T-helper 1 cell treated with Interleukin-12 subunit alpha and Interleukin-12 subunit beta and Interleukin-4 antibody, amounts not matched to agents 30 μg/mL and 1 μg/mL, for 36 hours (primary cell): ENCODE measurements around the gene KIF16B.
"Not testable (repeated sequence)": the region's sequence is repeated elsewhere in the genome, so short reads cannot be mapped to it uniquely, and the experiment has no call there.

Experiments
- H3K27ac Mint-ChIP-seq: one replicate; pipeline ENCODE4 v1.8.0; 2021; ENCODE audit warnings: mild to moderate bottlenecking, mixed read lengths
- H3K27me3 Mint-ChIP-seq: one replicate; pipeline ENCODE4 v1.8.0; 2021; ENCODE audit warnings: low read depth, mixed read lengths
- H3K36me3 Mint-ChIP-seq: one replicate; pipeline ENCODE4 v1.8.0; 2021; ENCODE audit warnings: low read depth, mixed read lengths
- H3K4me1 Mint-ChIP-seq: one replicate; pipeline ENCODE4 v1.8.0; 2021; ENCODE audit warnings: low read depth, mixed read lengths
- H3K4me3 Mint-ChIP-seq: one replicate; pipeline ENCODE4 v1.8.0; 2021; ENCODE audit warnings: mild to moderate bottlenecking, moderate library complexity, mixed read lengths
- H3K9me3 Mint-ChIP-seq: one replicate; pipeline ENCODE4 v1.8.0; 2021; ENCODE audit warnings: mixed read lengths

The KIF16B gene

GRCh38 chr20:16243470-16243869 lies 329.8 kb downstream of the KIF16B start:
- Mint-ChIP-seq H3K27me3 (no peaks in the 10 kb centered on the region), H3K36me3 (no peaks in the 10 kb centered on the region), H3K9me3 (no peaks in the 10 kb centered on the region), H3K27ac (no peak overlapping the region), H3K4me1 (no peaks in the 10 kb centered on the region), H3K4me3 (no peak overlapping the region)

DNA sequence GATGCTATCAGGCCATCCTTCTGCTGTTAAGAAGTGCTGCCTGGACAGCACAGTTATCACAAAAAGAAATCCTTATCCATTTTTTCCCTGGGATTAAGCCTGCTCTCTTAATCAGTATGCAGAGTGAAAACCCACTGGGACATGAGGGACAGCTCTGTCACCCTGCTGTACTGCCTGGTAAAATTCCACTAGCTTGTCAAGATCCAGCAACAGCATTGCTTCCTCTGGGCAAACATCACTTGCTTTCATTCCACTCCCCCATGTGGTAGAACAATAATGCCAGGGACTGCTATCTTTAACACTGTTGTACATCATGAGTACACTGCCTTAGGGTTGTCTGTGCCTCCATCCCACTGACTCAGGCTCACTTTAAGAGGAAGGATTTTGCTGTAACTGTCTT lies 331.3 kb downstream of the KIF16B start:
- Mint-ChIP-seq H3K4me1 (no peaks in the 10 kb centered on the region), H3K27me3 (no peaks in the 10 kb centered on the region)

GRCh38 chr20:16240355-16240754 lies 332.9 kb downstream of the KIF16B start:
- Mint-ChIP-seq H3K27me3 (no peaks in the 10 kb centered on the region), H3K9me3 (no peaks in the 10 kb centered on the region), H3K4me3 (no peak overlapping the region), H3K36me3 (no peaks in the 10 kb centered on the region), H3K4me1 (no peaks in the 10 kb centered on the region), H3K27ac (no peak overlapping the region)

More for the DNA sequence above, 331.3 kb downstream of the KIF16B start:
- H3K27ac Mint-ChIP-seq = no peak overlapping the region
- no peaks in the 10 kb centered on the region for H3K9me3 Mint-ChIP-seq
- no peak overlapping the region for H3K4me3 Mint-ChIP-seq
- H3K36me3 Mint-ChIP-seq = no peaks in the 10 kb centered on the region

DNA sequence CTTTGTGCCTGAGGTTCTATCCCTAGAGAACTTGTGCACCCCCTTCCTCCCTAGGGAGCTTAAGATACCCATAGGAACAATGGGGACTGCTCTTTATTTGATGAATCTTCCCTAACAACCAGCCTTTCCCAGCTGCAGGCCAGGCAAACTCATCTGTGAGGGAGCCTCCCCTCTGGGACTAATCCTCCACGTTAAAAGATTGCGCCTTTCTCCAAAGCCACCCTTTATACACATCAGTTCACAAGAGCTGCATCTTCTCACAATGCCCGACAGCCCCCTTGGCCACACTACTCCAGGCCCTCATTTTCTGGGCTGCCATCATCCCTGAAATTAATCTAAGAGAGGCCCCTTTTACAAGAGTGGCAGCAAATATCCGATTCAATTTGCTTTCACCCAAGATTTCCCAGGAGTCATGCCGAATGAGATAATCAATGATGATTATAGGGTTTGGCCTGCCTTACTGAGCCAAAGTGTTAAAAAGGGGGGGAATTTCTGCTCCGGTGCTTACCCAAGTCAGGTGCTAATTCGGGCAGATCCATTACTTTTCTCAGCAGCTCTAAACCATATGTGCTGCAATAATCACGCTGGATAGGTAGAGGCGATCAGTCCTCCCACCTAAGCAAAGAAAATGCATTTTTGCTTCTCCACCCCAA lies 336.5 kb downstream of the KIF16B start:
- no peak overlapping the region for H3K27ac Mint-ChIP-seq
- H3K4me1 Mint-ChIP-seq = no peaks in the 10 kb centered on the region
- no peaks in the 10 kb centered on the region for H3K36me3 Mint-ChIP-seq
- H3K4me3 Mint-ChIP-seq = no peak overlapping the region
- no peaks in the 10 kb centered on the region for H3K9me3 Mint-ChIP-seq
- H3K27me3 Mint-ChIP-seq = no peaks in the 10 kb centered on the region

GRCh38 chr20:16230402-16230801 lies 342.8 kb downstream of the KIF16B start:
- H3K9me3 Mint-ChIP-seq = peaks cover 4% of the 10 kb centered on the region
- H3K27me3 Mint-ChIP-seq = no peaks in the 10 kb centered on the region
- no peak overlapping the region for H3K4me3 Mint-ChIP-seq
- no peak overlapping the region for H3K27ac Mint-ChIP-seq
- no peaks in the 10 kb centered on the region for H3K4me1 Mint-ChIP-seq
- H3K36me3 Mint-ChIP-seq = no peaks in the 10 kb centered on the region

DNA sequence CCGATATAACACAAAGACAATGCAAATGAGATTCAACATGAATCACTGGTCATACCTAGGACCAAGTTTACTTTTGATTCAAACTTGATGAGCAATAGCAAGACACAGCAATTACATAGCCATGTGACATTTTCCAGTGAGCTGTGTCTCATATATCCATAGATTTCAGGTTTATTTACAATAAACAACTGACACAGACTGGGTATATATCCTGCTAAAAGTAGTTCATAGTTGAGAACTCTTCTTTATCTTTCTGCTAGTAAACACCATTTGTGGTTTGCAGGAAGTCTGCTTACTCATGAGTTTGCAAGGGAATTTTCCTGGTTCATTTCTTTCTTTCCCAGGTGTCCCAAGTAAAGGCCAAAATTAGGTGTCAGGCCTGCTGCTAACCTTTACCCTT lies 343.4 kb downstream of the KIF16B start:
- Mint-ChIP-seq H3K27ac (no peak overlapping the region), H3K27me3 (no peaks in the 10 kb centered on the region), H3K9me3 (peaks cover 4% of the 10 kb centered on the region), H3K4me3 (no peak overlapping the region), H3K4me1 (no peaks in the 10 kb centered on the region), H3K36me3 (no peaks in the 10 kb centered on the region)

DNA sequence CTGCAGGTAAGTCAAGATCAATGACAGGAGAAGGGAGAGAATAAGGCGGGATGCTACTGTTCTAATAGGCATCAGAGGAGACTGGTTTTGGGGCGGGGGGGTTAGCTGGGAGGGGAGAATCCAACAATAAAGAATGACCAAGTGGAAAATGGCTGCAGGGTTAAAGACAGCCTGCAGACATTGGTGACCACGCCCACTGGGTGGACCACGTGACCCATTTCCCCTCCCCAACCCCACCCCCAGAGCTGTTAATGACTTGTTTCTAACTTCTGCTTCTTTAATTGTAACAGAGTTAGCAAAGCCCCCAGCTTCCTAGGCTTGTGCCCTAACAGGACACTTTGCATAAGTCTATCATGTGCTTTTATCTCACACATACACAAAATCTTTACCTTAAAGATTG lies 344.5 kb downstream of the KIF16B start:
- Mint-ChIP-seq H3K27ac (no peak overlapping the region), H3K9me3 (peaks cover 4% of the 10 kb centered on the region), H3K27me3 (no peaks in the 10 kb centered on the region), H3K4me3 (no peak overlapping the region), H3K4me1 (no peaks in the 10 kb centered on the region), H3K36me3 (no peaks in the 10 kb centered on the region)

DNA sequence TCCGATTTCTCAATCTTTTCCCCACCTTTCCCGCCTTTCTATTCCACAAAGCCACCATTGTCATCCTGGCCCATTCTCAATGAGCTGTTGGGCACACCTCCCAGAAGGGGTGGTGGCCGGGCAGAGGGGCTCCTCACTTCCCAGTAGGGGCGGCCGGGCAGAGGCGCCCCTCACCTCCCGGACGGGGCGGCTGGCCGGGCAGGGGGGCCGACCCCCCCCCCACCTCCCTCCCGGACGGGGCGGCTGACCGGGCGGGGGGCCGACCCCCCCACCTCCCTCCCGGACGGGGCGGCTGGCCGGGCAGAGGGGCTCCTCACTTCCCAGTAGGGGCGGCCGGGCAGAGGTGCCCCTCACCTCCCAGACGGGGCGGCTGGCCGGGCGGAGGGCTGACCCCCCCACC lies 346.3 kb downstream of the KIF16B start:
- not testable (repeated sequence) for H3K4me3 Mint-ChIP-seq, H3K36me3 Mint-ChIP-seq, H3K9me3 Mint-ChIP-seq, H3K4me1 Mint-ChIP-seq, H3K27me3 Mint-ChIP-seq, H3K27ac Mint-ChIP-seq

- peaks cover 11% of the 10 kb centered on the region for H3K9me3 Mint-ChIP-seq
- H3K36me3 Mint-ChIP-seq = no peaks in the 10 kb centered on the region
- no peak overlapping the region for H3K27ac Mint-ChIP-seq
- no peaks in the 10 kb centered on the region for H3K27me3 Mint-ChIP-seq
- H3K4me3 Mint-ChIP-seq = no peak overlapping the region
- H3K4me1 Mint-ChIP-seq = no peaks in the 10 kb centered on the region
These were observed 348.4 kb downstream of the KIF16B start for GRCh38 chr20:16224836-16225235.

DNA sequence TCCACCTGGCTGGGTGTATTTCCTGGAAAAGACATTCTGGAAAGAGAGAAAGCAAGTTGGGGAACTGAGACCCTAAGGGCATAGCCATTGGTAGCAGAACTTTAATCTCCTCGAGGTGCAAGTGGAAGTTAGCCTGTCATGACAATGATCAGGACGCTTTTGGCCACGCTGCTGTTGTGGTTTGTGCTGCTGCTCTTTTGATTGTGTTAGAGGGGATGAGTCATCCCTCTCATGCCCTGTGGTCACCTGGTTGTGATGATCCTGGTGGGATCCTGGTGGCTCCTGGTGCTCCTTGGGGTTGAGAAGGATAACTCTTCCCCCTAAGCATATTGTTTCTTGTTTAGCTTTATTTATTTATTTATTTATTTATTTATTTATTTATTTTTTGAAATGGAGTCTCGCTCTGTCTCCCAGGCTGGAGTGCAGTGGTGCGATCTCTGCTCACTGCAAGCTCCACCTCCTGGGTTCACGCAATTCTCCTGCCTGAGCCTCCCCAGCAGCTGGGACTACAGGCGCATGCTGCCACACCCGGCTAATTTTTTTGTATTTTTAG lies 350.3 kb downstream of the KIF16B start:
- Mint-ChIP-seq H3K27ac (no peak overlapping the region), H3K36me3 (no peaks in the 10 kb centered on the region)

More for the DNA sequence above, 350.3 kb downstream of the KIF16B start:
- peaks cover 19% of the 10 kb centered on the region for H3K9me3 Mint-ChIP-seq
- no peaks in the 10 kb centered on the region for H3K27me3 Mint-ChIP-seq
- no peaks in the 10 kb centered on the region for H3K4me1 Mint-ChIP-seq
- no peak overlapping the region for H3K4me3 Mint-ChIP-seq
